ENCODE results near the gene RALGPS1. TPM values are rescaled to one million over a fixed set of nuclear protein-coding genes. Genes with fewer than 3 reads are reported as not detected.
A peak's percentile ranks its signal among the peaks of the same experiment; 100 is the strongest.

RALGPS1 gene
- total RNA-seq, 1 experiment from 2014 or later = 8.2 TPM

- H3K9me3 ChIP-seq (ENCODE audit: low read length) = no peaks in the 10 kb centered on the region
- H3K9ac ChIP-seq (ENCODE audit: low read length) = no peak overlapping the region
- H3K27me3 ChIP-seq (ENCODE audit: low read length) = no peaks in the 10 kb centered on the region
- no peaks in the 10 kb centered on the region for H3K9me2 ChIP-seq (replicated peaks; ENCODE audit: insufficient read depth, low read length)
- H2AFZ ChIP-seq (ENCODE audit: low read length) = no peak overlapping the region
- no peak overlapping the region for H3K4me2 ChIP-seq (ENCODE audit: low read depth, low read length, poor library complexity, severe bottlenecking)
- no peaks in the 10 kb centered on the region for H3K36me3 ChIP-seq (ENCODE audit: insufficient read depth, low read length)
- DNase-seq = no peak
- no peak overlapping the region for H3K4me3 ChIP-seq (ENCODE audit: low read length)
- no peak overlapping the region for H3K27ac ChIP-seq (ENCODE audit: low read length)
- no peaks in the 10 kb centered on the region for H3K79me2 ChIP-seq (ENCODE audit: low read length)
- H4K20me1 ChIP-seq (ENCODE audit: insufficient read depth, low read depth, low read length) = no peaks in the 10 kb centered on the region
- H3K4me1 ChIP-seq (ENCODE audit: low read length) = no peaks in the 10 kb centered on the region
Measured at GRCh38 chr9:127210851-127211730, 296.5 kb downstream of the RALGPS1 start.

- H3K9me2 ChIP-seq (replicated peaks; ENCODE audit: insufficient read depth, low read length) = no peaks in the 10 kb centered on the region
- H3K4me2 ChIP-seq (ENCODE audit: low read depth, low read length, poor library complexity, severe bottlenecking) = no peak overlapping the region
- no peak overlapping the region for H3K27ac ChIP-seq (ENCODE audit: low read length)
- H3K4me1 ChIP-seq (ENCODE audit: low read length) = no peaks in the 10 kb centered on the region
- no peak overlapping the region for H3K4me3 ChIP-seq (ENCODE audit: low read length)
- no peak overlapping the region for H2AFZ ChIP-seq (ENCODE audit: low read length)
- H3K79me2 ChIP-seq (ENCODE audit: low read length) = no peaks in the 10 kb centered on the region
- H3K9me3 ChIP-seq (ENCODE audit: low read length) = no peaks in the 10 kb centered on the region
- no peak overlapping the region for H3K9ac ChIP-seq (ENCODE audit: low read length)
- no peaks in the 10 kb centered on the region for H3K27me3 ChIP-seq (ENCODE audit: low read length)
- H4K20me1 ChIP-seq (ENCODE audit: insufficient read depth, low read depth, low read length) = no peaks in the 10 kb centered on the region
- no peaks in the 10 kb centered on the region for H3K36me3 ChIP-seq (ENCODE audit: insufficient read depth, low read length)
- DNase-seq = no peak
Measured at GRCh38 chr9:127211983-127212382, 297.4 kb downstream of the RALGPS1 start.

- Histone ChIP-seq H3K9ac (ENCODE audit: low read length) (no peak overlapping the region), H3K4me3 (ENCODE audit: low read length) (no peak overlapping the region), H3K9me2 (replicated peaks; ENCODE audit: insufficient read depth, low read length) (no peaks in the 10 kb centered on the region), H3K36me3 (ENCODE audit: insufficient read depth, low read length) (no peaks in the 10 kb centered on the region), H4K20me1 (ENCODE audit: insufficient read depth, low read depth, low read length) (no peaks in the 10 kb centered on the region), H3K79me2 (ENCODE audit: low read length) (no peaks in the 10 kb centered on the region), H3K27me3 (ENCODE audit: low read length) (no peaks in the 10 kb centered on the region), H2AFZ (ENCODE audit: low read length) (no peak overlapping the region), H3K27ac (ENCODE audit: low read length) (no peak overlapping the region), H3K9me3 (ENCODE audit: low read length) (no peaks in the 10 kb centered on the region), H3K4me1 (ENCODE audit: low read length) (no peaks in the 10 kb centered on the region), H3K4me2 (ENCODE audit: low read depth, low read length, poor library complexity, severe bottlenecking) (no peak overlapping the region)
- DNase-seq = no peak
Measured at GRCh38 chr9:127212453-127212852, 297.9 kb downstream of the RALGPS1 start.

- H3K9ac ChIP-seq (ENCODE audit: low read length) = no peak overlapping the region
- no peak for DNase-seq
- H3K9me2 ChIP-seq (replicated peaks; ENCODE audit: insufficient read depth, low read length) = no peaks in the 10 kb centered on the region
- H3K79me2 ChIP-seq (ENCODE audit: low read length) = no peaks in the 10 kb centered on the region
- H3K4me3 ChIP-seq (ENCODE audit: low read length) = no peak overlapping the region
- no peaks in the 10 kb centered on the region for H3K27me3 ChIP-seq (ENCODE audit: low read length)
- no peaks in the 10 kb centered on the region for H3K9me3 ChIP-seq (ENCODE audit: low read length)
- no peak overlapping the region for H3K27ac ChIP-seq (ENCODE audit: low read length)
- no peaks in the 10 kb centered on the region for H3K36me3 ChIP-seq (ENCODE audit: insufficient read depth, low read length)
- no peak overlapping the region for H2AFZ ChIP-seq (ENCODE audit: low read length)
- H3K4me2 ChIP-seq (ENCODE audit: low read depth, low read length, poor library complexity, severe bottlenecking) = no peak overlapping the region
- H4K20me1 ChIP-seq (ENCODE audit: insufficient read depth, low read depth, low read length) = no peaks in the 10 kb centered on the region
- H3K4me1 ChIP-seq (ENCODE audit: low read length) = no peaks in the 10 kb centered on the region
Measured at GRCh38 chr9:127213859-127214258, 299.3 kb downstream of the RALGPS1 start.

GRCh38 chr9:127214421-127215267 lies 300.1 kb downstream of the RALGPS1 start:
- Histone ChIP-seq H3K36me3 (ENCODE audit: insufficient read depth, low read length) (no peaks in the 10 kb centered on the region), H3K27me3 (ENCODE audit: low read length) (no peaks in the 10 kb centered on the region), H3K9me2 (replicated peaks; ENCODE audit: insufficient read depth, low read length) (no peaks in the 10 kb centered on the region), H3K4me2 (ENCODE audit: low read depth, low read length, poor library complexity, severe bottlenecking) (no peak overlapping the region), H3K4me3 (ENCODE audit: low read length) (no peak overlapping the region), H3K27ac (ENCODE audit: low read length) (no peak overlapping the region), H4K20me1 (ENCODE audit: insufficient read depth, low read depth, low read length) (no peaks in the 10 kb centered on the region), H3K4me1 (ENCODE audit: low read length) (no peaks in the 10 kb centered on the region), H3K79me2 (ENCODE audit: low read length) (no peaks in the 10 kb centered on the region), H3K9ac (ENCODE audit: low read length) (no peak overlapping the region), H2AFZ (ENCODE audit: low read length) (no peak overlapping the region), H3K9me3 (ENCODE audit: low read length) (no peaks in the 10 kb centered on the region)
- peak; percentile 82 for DNase-seq

GRCh38 chr9:127215268-127216209 lies 301.0 kb downstream of the RALGPS1 start:
- Histone ChIP-seq H3K9me3 (ENCODE audit: low read length) (no peaks in the 10 kb centered on the region), H3K36me3 (ENCODE audit: insufficient read depth, low read length) (no peaks in the 10 kb centered on the region), H3K4me2 (ENCODE audit: low read depth, low read length, poor library complexity, severe bottlenecking) (no peak overlapping the region), H3K9ac (ENCODE audit: low read length) (no peak overlapping the region), H3K4me3 (ENCODE audit: low read length) (no peak overlapping the region), H3K27me3 (ENCODE audit: low read length) (no peaks in the 10 kb centered on the region), H3K27ac (ENCODE audit: low read length) (no peak overlapping the region), H4K20me1 (ENCODE audit: insufficient read depth, low read depth, low read length) (no peaks in the 10 kb centered on the region), H2AFZ (ENCODE audit: low read length) (no peak overlapping the region), H3K9me2 (replicated peaks; ENCODE audit: insufficient read depth, low read length) (no peaks in the 10 kb centered on the region), H3K4me1 (ENCODE audit: low read length) (no peaks in the 10 kb centered on the region), H3K79me2 (ENCODE audit: low read length) (no peaks in the 10 kb centered on the region)
- DNase-seq = no peak

- Histone ChIP-seq H3K4me3 (ENCODE audit: low read length) (no peak overlapping the region), H3K9me2 (replicated peaks; ENCODE audit: insufficient read depth, low read length) (no peaks in the 10 kb centered on the region), H3K9me3 (ENCODE audit: low read length) (no peaks in the 10 kb centered on the region), H3K9ac (ENCODE audit: low read length) (no peak overlapping the region), H3K4me1 (ENCODE audit: low read length) (peaks cover under 1% of the 10 kb centered on the region; the same call in 1 of the 2 replicates), H3K79me2 (ENCODE audit: low read length) (no peaks in the 10 kb centered on the region), H2AFZ (ENCODE audit: low read length) (no peak overlapping the region), H3K4me2 (ENCODE audit: low read depth, low read length, poor library complexity, severe bottlenecking) (no peak overlapping the region), H3K36me3 (ENCODE audit: insufficient read depth, low read length) (no peaks in the 10 kb centered on the region), H3K27me3 (ENCODE audit: low read length) (no peaks in the 10 kb centered on the region), H3K27ac (ENCODE audit: low read length) (no peak overlapping the region), H4K20me1 (ENCODE audit: insufficient read depth, low read depth, low read length) (no peaks in the 10 kb centered on the region)
- no peak for DNase-seq
Measured at GRCh38 chr9:127216210-127216887, 301.8 kb downstream of the RALGPS1 start.
